Choroid plexus epithelial cell (primary cell): ENCODE results near the gene TMEM248.

Source experiments
- DNase-seq: peaks from one replicate; pipeline ENCODE4 v3.0.0-alpha.2; 2010; ENCODE audit warnings: low read depth
- H3K4me3 ChIP-seq: 2 replicates; pipeline ENCODE4 v1.5.1; 2011; ENCODE audit warnings: low read depth, mild to moderate bottlenecking, control low read depth, low read length, moderate library complexity
- CTCF ChIP-seq: conservative IDR thresholded peaks from 2 replicates; pipeline ENCODE4 v1.5.1; 2011; ENCODE audit warnings: low read depth, mild to moderate bottlenecking, control low read depth, inconsistent platforms, low read length, moderate library complexity

The TMEM248 gene

GRCh38 chr7:66952343-66953043 is 31.5 kb downstream of the TMEM248 start:
- DNase-seq: peak; percentile 67
- TF ChIP-seq CTCF: no peak
- no peak overlapping the region for H3K4me3 ChIP-seq

GRCh38 chr7:66953044-66953427 is 32.0 kb downstream of the TMEM248 start:
- DNase-seq: no peak
- H3K4me3 ChIP-seq: no peak overlapping the region
- TF ChIP-seq CTCF: no peak

GRCh38 chr7:66957595-66958290 is 36.7 kb downstream of the TMEM248 start:
- H3K4me3 ChIP-seq: no peak overlapping the region
- TF ChIP-seq CTCF: no peak
- no peak for DNase-seq

- H3K4me3 ChIP-seq: no peak overlapping the region
- DNase-seq: no peak
- no peak for TF ChIP-seq CTCF
Observed at GRCh38 chr7:66958538-66959350, 37.7 kb downstream of the TMEM248 start.

GRCh38 chr7:66960192-66960591 is 39.2 kb downstream of the TMEM248 start:
- no peak for TF ChIP-seq CTCF
- no peak overlapping the region for H3K4me3 ChIP-seq
- no peak for DNase-seq

GRCh38 chr7:66961096-66961495 is 40.1 kb downstream of the TMEM248 start:
- no peak for DNase-seq
- TF ChIP-seq CTCF: no peak
- H3K4me3 ChIP-seq: no peak overlapping the region
